GM13976 (cell line): ENCODE data around the gene FEM1C.

Source experiments
- DNase-seq: peaks from one replicate; pipeline ENCODE4 v3.0.0; 2012; ENCODE audit warnings: low spot score
- in situ Hi-C: fragments of 300-500 bp; cut with MboI; formaldehyde crosslinking; loops from one replicate; pipeline ENCODE4 v1.12.0; 2022; ENCODE audit warnings: low sequenced_read_pairs, mixed read lengths, inconsistent platforms; ENCODE audit not compliant: unreplicated experiment
- TF ChIP-seq, protein P1 (sequence below): IDR thresholded peaks from 2 replicates; pipeline ENCODE4 v1.5.1; 2012; ENCODE audit warnings: borderline replicate concordance, mild to moderate bottlenecking; ENCODE audit not compliant: insufficient read depth; ENCODE audit errors: extremely low read depth, missing control alignments, control extremely low read depth

Gene FEM1C

DNA sequence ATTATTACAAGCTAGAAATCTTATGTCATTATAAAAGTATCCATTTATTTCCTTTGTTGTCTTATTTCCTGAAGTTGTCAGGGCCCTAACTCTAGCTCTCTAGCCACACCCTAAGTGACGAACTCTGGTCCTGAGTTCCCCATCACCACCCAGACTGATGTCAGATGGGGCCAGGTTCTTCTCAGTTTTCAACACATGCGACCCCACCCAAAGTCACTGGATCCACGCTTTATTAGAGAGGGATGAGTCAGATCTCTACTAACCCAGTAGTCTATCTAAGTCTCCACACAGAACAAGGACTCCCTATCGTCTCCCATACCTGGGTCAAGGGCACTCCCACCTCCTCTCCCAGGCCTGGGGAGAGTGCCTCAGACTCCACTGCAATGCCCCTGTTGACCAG, 6.8 kb upstream of the FEM1C start:
- in situ Hi-C loops, result no loop called here
- TF ChIP-seq, protein P1, sequence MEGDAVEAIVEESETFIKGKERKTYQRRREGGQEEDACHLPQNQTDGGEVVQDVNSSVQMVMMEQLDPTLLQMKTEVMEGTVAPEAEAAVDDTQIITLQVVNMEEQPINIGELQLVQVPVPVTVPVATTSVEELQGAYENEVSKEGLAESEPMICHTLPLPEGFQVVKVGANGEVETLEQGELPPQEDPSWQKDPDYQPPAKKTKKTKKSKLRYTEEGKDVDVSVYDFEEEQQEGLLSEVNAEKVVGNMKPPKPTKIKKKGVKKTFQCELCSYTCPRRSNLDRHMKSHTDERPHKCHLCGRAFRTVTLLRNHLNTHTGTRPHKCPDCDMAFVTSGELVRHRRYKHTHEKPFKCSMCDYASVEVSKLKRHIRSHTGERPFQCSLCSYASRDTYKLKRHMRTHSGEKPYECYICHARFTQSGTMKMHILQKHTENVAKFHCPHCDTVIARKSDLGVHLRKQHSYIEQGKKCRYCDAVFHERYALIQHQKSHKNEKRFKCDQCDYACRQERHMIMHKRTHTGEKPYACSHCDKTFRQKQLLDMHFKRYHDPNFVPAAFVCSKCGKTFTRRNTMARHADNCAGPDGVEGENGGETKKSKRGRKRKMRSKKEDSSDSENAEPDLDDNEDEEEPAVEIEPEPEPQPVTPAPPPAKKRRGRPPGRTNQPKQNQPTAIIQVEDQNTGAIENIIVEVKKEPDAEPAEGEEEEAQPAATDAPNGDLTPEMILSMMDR, result no peak

DNA sequence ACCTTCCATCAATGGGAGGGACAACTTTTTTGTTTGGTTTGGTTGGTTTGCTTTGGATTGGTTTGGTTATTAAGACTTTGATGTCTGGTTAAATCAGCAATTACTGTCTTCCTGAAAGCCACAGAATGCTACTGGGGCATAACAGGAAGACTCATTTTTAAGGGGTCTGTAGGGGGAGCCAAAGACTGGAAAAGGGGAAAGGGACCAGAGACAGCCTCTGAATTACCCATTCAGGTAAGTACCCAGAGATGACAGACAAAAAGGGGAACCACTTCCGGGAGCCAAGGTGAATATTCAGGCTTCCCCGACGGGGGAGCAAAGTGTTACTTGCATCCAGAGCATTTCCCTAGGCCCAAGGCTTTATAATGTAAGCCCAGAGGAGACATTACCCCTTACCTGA, 4.6 kb upstream of the FEM1C start:
- in situ Hi-C loops, result no loop called here
- DNase-seq, result peak; percentile 49
- TF ChIP-seq, protein P1, result peak; percentile 34

More for the DNA sequence above, 6.8 kb upstream of the FEM1C start:
- no peak for DNase-seq

DNA sequence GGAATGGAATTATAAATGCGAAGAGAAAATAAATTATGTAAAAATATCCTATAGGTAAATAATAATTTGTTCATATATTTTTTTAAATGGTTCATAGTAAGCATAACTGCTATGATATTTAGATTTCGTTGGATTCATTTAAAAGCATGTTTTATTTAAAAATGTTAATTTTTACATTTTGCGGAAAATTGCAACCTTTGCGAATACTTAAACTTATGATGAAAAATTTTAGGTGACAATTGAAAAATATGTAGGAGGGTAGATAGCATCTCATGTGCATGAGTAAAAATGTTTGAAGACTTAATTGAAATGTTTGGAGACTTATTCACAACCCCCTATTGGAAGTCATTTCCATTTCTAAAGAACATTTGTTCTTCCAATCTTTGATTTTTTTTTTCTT, 4.1 kb upstream of the FEM1C start:
- TF ChIP-seq, protein P1, result no peak
- no peak for DNase-seq
- in situ Hi-C loops, result no loop called here

DNA sequence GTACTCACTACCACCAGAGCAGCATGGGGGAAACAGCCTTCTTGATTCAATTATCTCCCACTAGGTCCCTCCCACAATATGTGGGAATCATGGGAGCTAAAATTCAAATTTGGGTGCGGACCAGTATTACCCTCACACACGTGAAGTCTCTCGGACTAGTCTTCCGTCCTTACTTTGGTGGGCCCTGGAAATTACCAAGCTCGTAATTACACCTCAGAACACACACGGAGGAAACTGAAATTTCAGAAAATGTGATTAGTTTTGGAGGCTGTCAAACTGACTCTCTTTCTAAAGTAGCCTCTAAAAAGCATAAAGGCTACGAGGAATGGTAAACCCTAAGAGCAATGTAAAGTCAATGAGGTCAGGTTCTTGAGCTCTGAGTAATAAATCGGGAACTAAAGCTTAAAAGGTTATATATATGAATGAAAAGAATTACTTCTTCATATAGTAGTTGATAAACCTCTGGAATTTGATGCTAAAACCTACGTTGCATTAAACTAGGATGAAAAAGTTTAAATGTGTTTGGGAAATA, 842 bp upstream of the FEM1C start:
- in situ Hi-C loops, result no loop called here
- no peak for DNase-seq
- TF ChIP-seq, protein P1, result no peak

DNA sequence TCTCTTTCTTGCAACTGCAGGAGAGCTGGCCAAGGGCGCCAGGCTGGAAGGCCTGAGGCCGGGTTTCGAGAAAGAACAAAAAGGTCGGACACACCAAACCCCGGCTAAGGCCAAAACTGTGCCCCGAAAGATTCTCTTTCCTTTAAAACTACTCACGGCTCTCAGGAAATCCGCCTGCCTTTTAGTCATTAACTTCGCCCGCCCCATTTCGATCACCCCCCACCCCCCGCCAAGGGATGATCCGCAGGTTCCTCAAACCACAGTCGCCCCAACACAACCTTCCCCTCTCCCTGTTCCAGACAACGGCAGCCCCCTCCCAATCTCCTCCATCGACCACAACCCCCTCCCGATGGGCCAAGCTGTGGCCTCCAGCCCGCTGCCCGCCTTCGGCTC, 536 bp downstream of the FEM1C start:
- no peak for DNase-seq
- in situ Hi-C loops, result no loop called here
- TF ChIP-seq, protein P1, result no peak

DNA sequence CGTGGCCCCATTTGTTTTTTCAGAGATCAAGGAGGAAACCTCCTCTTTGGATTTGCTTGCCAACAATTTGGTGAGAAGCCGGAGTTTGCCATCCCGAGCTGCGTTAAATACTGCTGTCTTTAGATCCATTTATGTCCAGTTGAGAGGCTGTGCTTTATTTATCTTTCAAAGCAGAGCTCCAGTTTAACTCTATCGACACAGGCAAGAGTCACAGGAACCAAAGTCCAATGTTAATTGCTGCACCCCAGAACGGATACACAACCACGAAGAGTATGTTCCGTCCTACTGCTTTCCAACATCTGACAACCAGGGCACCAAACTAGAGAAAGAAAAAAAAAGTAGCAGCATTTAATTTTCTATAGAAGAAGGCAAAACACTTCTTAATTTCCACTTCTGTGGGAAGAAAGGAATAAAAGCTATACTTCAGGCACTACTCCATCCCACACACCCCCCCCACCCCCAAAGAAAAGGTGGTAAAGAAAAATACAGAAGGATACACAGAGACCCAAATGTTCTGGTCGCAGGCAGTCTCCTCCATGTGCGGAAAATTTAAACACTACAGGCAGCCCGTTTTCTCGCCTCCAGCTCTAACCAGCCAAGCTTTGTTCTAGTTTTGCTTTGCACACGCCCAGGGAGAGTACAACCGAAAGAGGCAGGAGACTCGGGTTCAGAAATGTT, 1.1 kb downstream of the FEM1C start:
- peak; percentile 37 for DNase-seq
- TF ChIP-seq, protein P1, result no peak
- in situ Hi-C loops, result no loop called here
